RCC 7860 (cell line): ENCODE results near the gene SEMA3C.
A peak's percentile ranks its signal among the peaks of the same experiment; 100 is the strongest.

Experiments used
- DNase-seq: peaks from one replicate; pipeline ENCODE4 v3.0.0-alpha.2; 2015; ENCODE audit warnings: low spot score
- FAIRE-seq: peaks from 2 replicates; lab custom pipeline; 2012; peaks lifted over from hg19 to GRCh38; lab: Jason Lieb, UNC

SEMA3C gene

DNA sequence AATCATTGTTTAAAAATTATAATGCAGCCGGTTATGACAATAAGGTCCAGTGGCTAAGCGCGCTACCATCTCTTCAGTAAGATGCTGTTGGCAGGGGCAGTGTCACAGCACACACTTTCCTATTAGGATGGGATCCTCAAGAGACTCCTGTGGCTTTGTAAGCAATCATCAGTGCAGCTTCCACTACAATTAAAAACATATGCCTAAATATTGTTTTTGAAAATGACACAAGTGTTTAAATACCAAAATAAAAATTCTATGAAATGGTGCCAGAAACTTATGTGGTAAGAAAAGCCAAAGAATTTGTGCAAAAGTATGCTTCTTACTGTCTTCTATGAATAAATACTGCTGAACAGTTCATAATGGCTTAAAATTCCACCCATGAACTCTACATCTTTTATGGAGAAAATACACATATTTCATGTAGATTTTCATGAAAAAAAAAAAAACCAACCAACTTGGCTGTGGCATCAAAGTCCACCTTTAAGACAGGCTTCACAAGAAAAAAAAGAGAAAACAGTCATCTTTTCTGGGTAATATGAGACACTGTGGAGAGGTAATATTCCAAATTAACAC is 132.8 kb downstream of the SEMA3C start:
- DNase-seq (no peak), FAIRE-seq (no peak)

GRCh38 chr7:80785276-80785675 is 133.6 kb downstream of the SEMA3C start:
- FAIRE-seq (no peak), DNase-seq (no peak)

- DNase-seq (no peak), FAIRE-seq (no peak)
Observed at GRCh38 chr7:80783678-80784327, 135.0 kb downstream of the SEMA3C start.

DNA sequence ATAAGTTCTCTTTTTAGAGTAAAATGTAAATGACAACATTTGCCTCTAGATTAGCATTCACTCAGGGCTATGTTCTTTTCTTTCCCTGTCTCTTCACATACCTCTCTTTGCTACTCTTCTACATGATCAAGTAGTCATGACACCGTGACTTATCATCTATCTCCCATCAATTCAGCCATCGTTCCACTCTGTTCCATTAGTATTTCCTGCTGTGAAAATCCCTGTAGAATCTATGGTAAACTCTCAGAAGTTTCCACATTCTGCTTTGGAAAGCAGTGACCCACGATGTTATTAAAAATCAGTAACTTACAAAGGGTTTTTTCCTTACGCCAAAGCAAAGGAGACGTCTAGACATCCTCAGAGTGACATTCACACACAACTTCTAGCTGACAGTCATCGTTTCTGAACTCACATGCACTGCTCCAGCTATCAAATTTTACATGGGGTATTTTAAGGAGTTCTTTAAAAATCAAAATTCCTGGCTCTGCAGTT is 135.6 kb downstream of the SEMA3C start:
- FAIRE-seq (no peak), DNase-seq (no peak)

DNA sequence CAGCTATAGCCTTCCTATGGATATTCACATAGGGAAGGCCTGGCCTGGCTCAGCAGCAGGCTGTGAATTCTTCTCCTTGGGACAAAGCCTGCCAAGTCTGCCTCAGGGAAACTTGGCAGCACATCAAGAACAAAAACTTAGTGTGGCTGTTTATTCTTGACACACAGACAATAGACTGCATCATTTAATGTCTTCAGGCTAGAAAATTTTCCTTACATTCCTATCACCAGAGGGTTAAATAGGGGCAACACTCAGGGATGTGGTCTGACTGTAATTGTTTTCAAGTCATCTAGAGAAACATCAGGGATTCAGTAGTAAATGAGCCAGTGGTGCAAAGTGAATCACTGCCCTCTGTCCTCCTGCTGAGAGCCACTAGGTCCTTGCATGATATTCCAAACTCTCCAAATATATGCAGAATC is 137.3 kb downstream of the SEMA3C start:
- no peak for DNase-seq
- FAIRE-seq, result no peak

DNA sequence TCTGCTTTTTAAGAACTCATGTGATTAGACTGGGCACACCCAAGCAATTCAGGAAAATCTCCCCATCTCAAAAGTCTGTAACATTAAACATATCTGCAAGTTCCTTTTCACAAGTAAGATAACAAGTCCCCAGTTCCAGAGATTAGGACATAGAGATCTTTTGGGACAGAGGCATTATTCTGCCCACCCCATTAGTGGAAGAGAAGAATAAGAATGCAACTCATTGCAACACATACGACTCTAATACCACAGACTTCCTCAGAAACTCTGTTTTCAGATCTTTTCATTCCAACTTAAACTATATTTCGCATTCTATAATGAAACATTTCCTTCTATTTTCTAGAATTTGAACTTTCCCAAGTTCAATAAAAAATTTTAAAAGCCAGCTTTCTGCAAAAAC is 137.7 kb downstream of the SEMA3C start:
- FAIRE-seq (no peak), DNase-seq (no peak)

DNA sequence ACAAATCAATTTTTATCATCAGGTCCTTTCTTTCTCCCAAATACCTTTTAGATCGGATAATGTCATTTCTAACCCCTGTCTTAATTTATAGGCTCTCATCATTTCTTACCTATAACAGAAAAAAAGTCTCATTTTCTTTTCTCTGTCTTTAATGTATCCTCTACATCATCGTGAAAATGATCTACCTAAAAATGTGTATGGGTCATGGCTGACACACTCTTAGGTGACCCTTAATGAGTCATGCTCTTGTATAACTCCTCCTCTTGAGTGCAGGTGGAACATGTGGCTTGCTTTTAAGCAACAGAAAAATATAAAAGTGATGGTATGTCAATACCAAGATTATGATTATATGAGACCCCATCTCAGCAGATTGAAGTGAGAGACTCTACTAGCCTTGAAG is 139.4 kb downstream of the SEMA3C start:
- DNase-seq, result no peak
- peak; percentile 31 for FAIRE-seq

GRCh38 chr7:80775897-80776296 is 143.0 kb downstream of the SEMA3C start:
- DNase-seq (no peak), FAIRE-seq (peak; percentile 33)

GRCh38 chr7:80775482-80775881 is 143.4 kb downstream of the SEMA3C start:
- DNase-seq, result no peak
- FAIRE-seq, result no peak

- DNase-seq (no peak), FAIRE-seq (no peak)
Observed at GRCh38 chr7:80774843-80775242, 144.0 kb downstream of the SEMA3C start.

- DNase-seq (no peak), FAIRE-seq (peak; percentile 38)
Observed at GRCh38 chr7:80773787-80774508, 144.9 kb downstream of the SEMA3C start.

DNA sequence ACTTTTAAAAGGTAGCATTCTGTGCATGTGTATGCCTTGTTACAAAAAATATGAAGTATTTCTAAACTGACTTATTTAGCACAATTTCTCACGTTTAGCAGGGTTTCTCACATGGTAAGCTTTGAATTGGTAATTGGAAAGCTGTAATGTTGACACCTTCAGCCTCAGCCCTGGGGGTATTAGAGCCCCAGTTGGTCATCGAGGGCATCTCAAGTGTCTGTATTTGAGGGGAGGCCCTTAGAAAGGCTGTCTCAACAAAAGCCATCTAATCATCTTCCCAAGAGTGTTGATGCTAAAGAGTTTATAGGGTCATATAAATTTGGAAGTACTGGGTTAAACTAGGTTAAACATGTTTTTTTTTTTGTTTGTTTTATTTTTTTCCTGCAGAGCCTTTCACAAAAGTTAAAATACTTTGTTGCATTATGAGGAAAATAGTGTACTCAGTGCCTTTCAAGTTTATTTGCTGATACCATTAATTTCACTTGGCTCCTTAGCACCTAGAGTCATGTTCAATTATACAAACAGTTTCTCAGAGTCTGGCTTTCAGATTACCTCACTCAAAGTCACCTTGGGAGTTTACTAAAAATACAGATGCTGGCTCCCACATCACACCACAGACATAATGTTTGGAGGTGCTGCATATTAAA is 146.4 kb downstream of the SEMA3C start:
- DNase-seq (no peak), FAIRE-seq (no peak)

- no peak for FAIRE-seq
- DNase-seq, result no peak
Observed at GRCh38 chr7:80771523-80771922, 147.3 kb downstream of the SEMA3C start.

DNA sequence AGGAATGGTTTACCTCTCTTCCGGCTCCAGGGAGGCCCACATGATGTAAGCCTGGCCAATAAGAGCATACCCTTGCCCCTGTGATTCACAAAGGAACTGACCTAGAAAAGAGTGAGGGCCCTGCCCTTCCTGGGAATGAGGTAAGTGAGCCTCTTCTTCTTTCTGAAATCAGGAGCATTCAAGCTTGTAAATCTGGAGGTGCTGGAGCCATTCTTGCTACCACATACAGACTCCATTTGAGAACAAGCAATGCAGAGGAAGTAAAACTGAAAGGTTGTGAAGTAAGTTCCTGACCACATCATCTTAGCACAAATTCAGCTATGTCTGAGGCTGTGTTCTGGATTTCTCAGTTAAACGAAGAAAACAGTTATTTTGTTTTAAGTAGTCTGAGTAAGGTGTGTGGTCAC is 148.2 kb downstream of the SEMA3C start:
- DNase-seq, result no peak
- FAIRE-seq, result no peak

DNA sequence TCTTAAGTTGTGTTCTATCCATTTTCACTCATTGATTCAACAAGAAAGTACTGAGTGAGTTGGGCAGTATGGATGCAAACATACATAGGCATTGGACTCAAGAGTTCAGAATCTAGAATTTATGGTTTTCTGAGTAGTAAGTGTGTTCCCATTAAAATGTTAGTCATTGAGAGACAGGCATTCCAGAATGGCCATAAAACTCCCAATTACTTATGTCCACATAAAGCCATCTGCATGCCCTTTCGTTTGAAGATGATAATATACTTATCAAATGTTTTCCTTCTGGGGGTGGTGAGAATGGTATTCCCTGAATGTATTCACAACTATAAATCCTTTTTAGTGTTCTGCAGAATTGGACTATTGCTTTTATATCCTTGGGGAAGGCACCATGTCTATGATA is 148.8 kb downstream of the SEMA3C start:
- DNase-seq (no peak), FAIRE-seq (no peak)

DNA sequence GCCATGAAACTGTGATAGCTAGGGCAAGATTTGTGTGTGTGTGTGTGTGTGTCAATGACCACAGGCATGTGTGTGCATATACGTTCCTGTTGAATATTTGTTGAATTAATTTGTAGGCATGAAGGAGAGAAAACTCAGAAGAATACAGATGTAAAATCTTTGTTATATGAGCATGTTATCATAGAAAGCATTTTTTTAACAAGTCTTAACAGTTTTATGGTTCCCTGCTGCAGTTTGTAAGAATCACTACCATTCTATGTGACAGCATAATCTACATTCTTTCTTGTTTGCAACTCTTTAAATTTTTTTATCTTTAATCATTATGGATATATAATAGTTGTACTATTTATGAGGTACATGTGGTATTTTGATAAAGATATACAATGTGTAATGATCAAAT is 150.1 kb downstream of the SEMA3C start:
- no peak for FAIRE-seq

DNA sequence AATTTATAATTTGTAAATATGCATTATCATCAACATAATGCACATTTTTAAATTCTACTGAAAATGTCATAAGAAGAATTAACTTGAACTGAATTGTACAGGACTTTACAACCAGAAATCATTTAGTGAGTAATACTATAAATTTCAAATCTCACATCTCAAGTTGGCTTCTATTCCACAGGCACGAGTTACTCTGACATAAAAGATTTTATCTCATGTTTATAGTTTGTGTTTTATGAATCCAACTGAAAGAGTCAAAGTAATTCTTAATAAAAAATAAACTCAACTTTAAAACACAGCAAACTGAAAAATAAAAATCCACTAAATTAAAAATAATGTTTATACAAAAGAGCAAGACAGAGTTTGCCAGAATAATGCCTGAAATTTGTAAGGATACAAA is 151.2 kb downstream of the SEMA3C start:
- DNase-seq (no peak), FAIRE-seq (peak; percentile 56)

More for the DNA sequence above, 150.1 kb downstream of the SEMA3C start:
- no peak for DNase-seq

GRCh38 chr7:80766724-80767123 is 152.1 kb downstream of the SEMA3C start:
- DNase-seq (no peak), FAIRE-seq (no peak)

DNA sequence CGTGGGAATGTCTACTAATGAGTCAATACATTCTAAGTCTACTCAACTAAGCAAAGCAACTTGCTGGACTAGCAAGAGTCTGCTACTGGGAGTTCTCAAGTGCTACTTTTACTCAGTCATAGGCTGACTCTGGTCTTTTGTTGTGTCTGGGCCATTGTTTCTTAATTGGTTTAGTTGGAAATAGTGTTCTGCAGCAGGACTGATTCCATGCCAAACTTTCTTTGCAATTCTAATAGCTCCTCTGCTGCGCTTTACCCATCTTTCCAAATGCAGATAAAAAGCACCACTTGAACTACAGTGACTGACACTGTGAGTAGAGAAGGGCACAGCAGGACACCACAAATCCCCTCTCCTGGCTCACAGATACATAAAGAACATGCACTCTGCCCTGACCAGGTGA is 154.7 kb downstream of the SEMA3C start:
- FAIRE-seq (no peak), DNase-seq (no peak)

GRCh38 chr7:80763704-80764103 is 155.1 kb downstream of the SEMA3C start:
- no peak for DNase-seq
- FAIRE-seq, result no peak

DNA sequence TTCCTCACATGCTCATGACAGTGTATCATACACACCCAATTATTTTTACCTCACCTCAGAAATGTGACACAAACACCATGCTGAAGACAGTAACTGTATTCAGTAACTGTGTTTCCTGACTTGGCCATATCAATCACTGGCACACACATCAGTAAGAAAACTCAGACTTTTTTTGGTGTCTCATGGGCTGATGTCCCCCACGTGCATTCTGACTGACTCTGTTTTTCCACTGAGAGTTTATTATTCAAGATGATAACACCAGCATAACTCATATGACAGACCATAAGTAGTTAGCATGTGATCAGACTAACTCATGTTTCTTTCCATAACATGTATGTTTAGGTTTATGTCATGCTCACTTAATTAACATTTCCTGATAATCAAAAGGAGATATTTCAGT is 155.6 kb downstream of the SEMA3C start:
- FAIRE-seq (no peak), DNase-seq (no peak)

GRCh38 chr7:80760292-80760691 is 158.6 kb downstream of the SEMA3C start:
- DNase-seq (no peak), FAIRE-seq (no peak)
